ENCODE results near the gene PPT1.

PPT1 gene

GRCh38 chr1:40081871-40082270 lies 15.2 kb downstream of the PPT1 start:
- Histone ChIP-seq H3K4me3 (ENCODE audit: severe bottlenecking) (no peak overlapping the region), H3K27ac (ENCODE audit: poor library complexity, severe bottlenecking) (no peak overlapping the region), H3K36me3 (ENCODE audit: low read depth) (peaks cover 69% of the 10 kb centered on the region), H3K4me1 (ENCODE audit: insufficient read depth, poor library complexity, severe bottlenecking) (peaks cover 5% of the 10 kb centered on the region), H3K27me3 (ENCODE audit: insufficient read depth, poor library complexity, severe bottlenecking) (no peaks in the 10 kb centered on the region), H3K9me3 (ENCODE audit: severe bottlenecking) (no peaks in the 10 kb centered on the region)
- ATAC-seq (ENCODE audit: low read depth) (no peak), DNase-seq (ENCODE audit: low spot score) (no peak)
- TF ChIP-seq CTCF (IDR thresholded peaks at IDR 0.05; ENCODE audit: poor library complexity, severe bottlenecking): no peak

- no peak overlapping the region for H3K4me3 ChIP-seq (ENCODE audit: severe bottlenecking)
- ATAC-seq (ENCODE audit: low read depth) (no peak), DNase-seq (ENCODE audit: low spot score) (no peak)
- H3K9me3 ChIP-seq (ENCODE audit: severe bottlenecking): no peaks in the 10 kb centered on the region
- peaks cover 78% of the 10 kb centered on the region for H3K36me3 ChIP-seq (ENCODE audit: low read depth)
- H3K27me3 ChIP-seq (ENCODE audit: insufficient read depth, poor library complexity, severe bottlenecking): no peaks in the 10 kb centered on the region
- no peak overlapping the region for H3K27ac ChIP-seq (ENCODE audit: poor library complexity, severe bottlenecking)
- TF ChIP-seq CTCF (IDR thresholded peaks at IDR 0.05; ENCODE audit: poor library complexity, severe bottlenecking): no peak
- peaks cover 13% of the 10 kb centered on the region for H3K4me1 ChIP-seq (ENCODE audit: insufficient read depth, poor library complexity, severe bottlenecking)
Measured at GRCh38 chr1:40079774-40080400, 17.2 kb downstream of the PPT1 start.

GRCh38 chr1:40078512-40079333 lies 18.3 kb downstream of the PPT1 start:
- Histone ChIP-seq H3K9me3 (ENCODE audit: severe bottlenecking) (no peaks in the 10 kb centered on the region), H3K27ac (ENCODE audit: poor library complexity, severe bottlenecking) (no peak overlapping the region), H3K4me3 (ENCODE audit: severe bottlenecking) (no peak overlapping the region), H3K4me1 (ENCODE audit: insufficient read depth, poor library complexity, severe bottlenecking) (peaks cover 13% of the 10 kb centered on the region), H3K36me3 (ENCODE audit: low read depth) (peaks cover 79% of the 10 kb centered on the region), H3K27me3 (ENCODE audit: insufficient read depth, poor library complexity, severe bottlenecking) (no peaks in the 10 kb centered on the region)
- DNase-seq (ENCODE audit: low spot score) (no peak), ATAC-seq (ENCODE audit: low read depth) (peak; percentile 62)
- peak; percentile 85 for TF ChIP-seq CTCF (IDR thresholded peaks at IDR 0.05; ENCODE audit: poor library complexity, severe bottlenecking)

- Histone ChIP-seq H3K36me3 (ENCODE audit: low read depth) (peaks cover 85% of the 10 kb centered on the region), H3K27me3 (ENCODE audit: insufficient read depth, poor library complexity, severe bottlenecking) (no peaks in the 10 kb centered on the region), H3K4me3 (ENCODE audit: severe bottlenecking) (no peak overlapping the region), H3K9me3 (ENCODE audit: severe bottlenecking) (no peaks in the 10 kb centered on the region), H3K4me1 (ENCODE audit: insufficient read depth, poor library complexity, severe bottlenecking) (peaks cover 13% of the 10 kb centered on the region), H3K27ac (ENCODE audit: poor library complexity, severe bottlenecking) (peak overlapping the region; percentile 57)
- no peak for TF ChIP-seq CTCF (IDR thresholded peaks at IDR 0.05; ENCODE audit: poor library complexity, severe bottlenecking)
- ATAC-seq (ENCODE audit: low read depth) (peak; percentile 81), DNase-seq (ENCODE audit: low spot score) (no peak)
Measured at GRCh38 chr1:40076895-40077312, 20.1 kb downstream of the PPT1 start.

- no peak overlapping the region for H3K4me3 ChIP-seq (ENCODE audit: severe bottlenecking)
- H3K9me3 ChIP-seq (ENCODE audit: severe bottlenecking): no peaks in the 10 kb centered on the region
- H3K27me3 ChIP-seq (ENCODE audit: insufficient read depth, poor library complexity, severe bottlenecking): no peaks in the 10 kb centered on the region
- ATAC-seq (ENCODE audit: low read depth) (no peak), DNase-seq (ENCODE audit: low spot score) (no peak)
- H3K27ac ChIP-seq (ENCODE audit: poor library complexity, severe bottlenecking): no peak overlapping the region
- peaks cover 13% of the 10 kb centered on the region for H3K4me1 ChIP-seq (ENCODE audit: insufficient read depth, poor library complexity, severe bottlenecking)
- peaks cover 87% of the 10 kb centered on the region for H3K36me3 ChIP-seq (ENCODE audit: low read depth)
- TF ChIP-seq CTCF (IDR thresholded peaks at IDR 0.05; ENCODE audit: poor library complexity, severe bottlenecking): no peak
Measured at GRCh38 chr1:40075266-40075665, 21.8 kb downstream of the PPT1 start.
